SK-MEL-5 (cell line): ENCODE data around the gene ARHGAP42. TPM values are rescaled to one million over a fixed set of nuclear protein-coding genes. Genes with fewer than 3 reads are reported as not detected.

Experiments
- DNase-seq: peaks from one replicate; pipeline ENCODE4 v3.0.0-alpha.2; 2016; ENCODE audit warnings: low read depth, low spot score
- in situ Hi-C: cut with HindIII; loops from 2 replicates; pipeline ENCODE4 v1.10.0; 2016; ENCODE audit warnings: low sequenced_read_pairs, high pct_unique_total_duplicates, low pct_unique_long_range_greater_than_20kb
- small RNA-seq, 2 experiments: library from RNA; depleted of rRNA; stranded (forward); fragments of <200 nt; gene quantifications; one replicate each; pipeline ENCODE3, GENCODE V24; 2014
- total RNA-seq: library from RNA; depleted of rRNA; stranded (reverse); fragments of >200 nt; shearing (Covaris generic); gene quantifications from 2 replicates; pipeline ENCODE4 v1.2.3, GENCODE V29; 2014

Gene ARHGAP42
- total RNA-seq, 1 experiment from 2014 or later: 18.3 TPM

GRCh38 chr11:101030692-101031091 is 343.6 kb downstream of the ARHGAP42 start:
- DNase-seq: no peak
- in situ Hi-C loops: no loop called here

DNA sequence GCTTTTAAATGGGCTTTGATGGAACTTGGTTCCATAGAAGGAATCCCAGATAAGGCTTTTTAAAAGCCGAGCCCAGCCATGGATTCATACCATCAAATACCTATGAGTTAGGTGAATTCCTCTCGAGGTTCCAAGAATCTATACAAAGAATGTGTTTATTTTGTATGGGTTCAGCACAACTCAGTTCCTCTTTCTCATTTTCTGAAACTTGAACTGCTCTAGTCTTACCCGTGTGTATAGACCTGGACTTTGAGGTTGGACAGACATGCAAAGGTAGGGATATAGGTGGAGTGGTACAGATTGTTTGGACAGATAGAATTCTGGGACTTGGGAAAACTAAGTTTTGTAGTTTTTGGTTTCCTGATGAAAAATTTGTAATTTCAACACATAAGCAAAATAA is 344.6 kb downstream of the ARHGAP42 start:
- in situ Hi-C loops: no loop called here
- DNase-seq: no peak

GRCh38 chr11:101032991-101033390 is 345.9 kb downstream of the ARHGAP42 start:
- in situ Hi-C loops: no loop called here
- no peak for DNase-seq

DNA sequence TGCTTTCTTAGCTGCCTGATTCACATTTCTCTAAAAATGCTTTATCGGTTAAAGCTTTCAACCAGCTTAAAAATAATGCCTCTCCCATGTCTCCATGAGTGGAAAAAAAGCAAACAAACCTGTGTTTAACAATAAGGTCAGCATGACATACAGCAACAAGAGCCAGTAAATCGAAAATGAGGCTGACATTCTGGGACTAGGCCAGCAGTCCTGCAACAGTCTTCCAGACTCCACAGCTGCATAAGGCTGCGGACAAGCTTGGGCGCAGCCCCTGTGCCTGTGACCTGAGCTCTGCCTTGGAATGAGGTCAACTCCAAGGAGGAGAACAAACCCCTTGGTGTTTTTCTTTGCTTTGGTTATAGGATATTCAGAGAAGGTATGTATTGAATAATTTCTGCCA is 347.0 kb downstream of the ARHGAP42 start:
- no peak for DNase-seq
- in situ Hi-C loops: no loop called here

- in situ Hi-C loops: no loop called here
- DNase-seq: no peak
Observed at GRCh38 chr11:101035872-101036271, 348.8 kb downstream of the ARHGAP42 start.

Small RNAs within 50 kb of the gene (small RNA-seq; reads per million reads assigned to genes)
- gene RN7SL222P: 0 reads per million in 2 experiments
